ENCODE results near the gene DYRK1A. TPM values are rescaled to one million over a fixed set of nuclear protein-coding genes. Genes with fewer than 3 reads are reported as not detected.

DYRK1A gene
- total and polyA plus RNA-seq, 4 donors, result 42.4 to 95.9 (median 59.1) TPM

DNA sequence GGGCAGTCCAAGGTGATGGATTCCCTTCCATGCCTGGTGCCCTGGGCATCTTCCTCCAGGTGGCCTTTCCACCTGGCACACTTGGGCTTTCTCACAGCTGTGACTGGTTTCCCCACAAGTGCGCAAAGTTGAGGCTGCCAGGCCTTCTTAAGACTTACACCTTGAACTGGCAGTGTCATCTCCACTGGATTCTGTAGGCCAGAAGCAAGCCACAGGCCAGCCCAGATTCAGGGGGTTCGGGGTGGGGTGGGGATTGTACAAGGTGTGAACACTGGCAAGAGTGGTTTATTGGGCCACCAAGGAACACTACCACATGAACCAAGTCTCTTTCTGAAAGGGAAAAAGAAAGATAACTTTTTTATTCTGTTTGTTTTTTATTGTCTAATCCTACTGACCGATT lies 27.2 kb downstream of the DYRK1A start:
- Histone ChIP-seq H3K27me3 (ENCODE audit: control insufficient read depth, insufficient read depth, low read length) (no peaks in the 10 kb centered on the region), H3K9me3 (ENCODE audit: control insufficient read depth, insufficient read depth, low read length) (no peaks in the 10 kb centered on the region), H3K36me3 (ENCODE audit: control insufficient read depth, insufficient read depth, low read length) (no peaks in the 10 kb centered on the region), H3K4me3 (ENCODE audit: low read depth, low read length) (no peak overlapping the region), H3K27ac (ENCODE audit: low read depth, low read length) (no peak overlapping the region), H3K4me1 (ENCODE audit: control insufficient read depth, insufficient read depth, low read length) (no peaks in the 10 kb centered on the region)
- no peak for DNase-seq (ENCODE audit: low read depth in 4 of 6, low spot score in 6 of 6)
- WGBS (ENCODE audit: insufficient coverage), result 100% methylated on average over 1 of the region's 3 CpGs

DNA sequence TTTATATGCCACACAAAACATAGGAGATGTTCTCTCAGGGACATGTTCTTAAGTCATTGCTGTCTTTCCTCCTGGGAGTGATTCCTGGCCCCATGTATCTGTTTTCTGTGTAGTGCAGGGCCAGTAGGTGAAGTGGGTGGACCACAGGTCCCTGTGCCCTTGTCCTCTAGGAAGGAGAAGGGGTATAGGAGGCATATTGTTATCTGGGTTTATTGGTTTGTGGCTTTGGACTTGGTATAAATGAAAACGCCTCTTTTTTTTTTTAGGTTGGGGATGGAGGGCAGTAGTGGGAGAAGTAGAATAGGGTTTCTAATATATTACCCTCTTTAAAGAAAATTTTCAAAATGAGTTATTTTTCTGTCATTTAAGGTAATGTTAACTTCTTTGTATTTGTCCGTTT lies 29.4 kb downstream of the DYRK1A start:
- no peaks in the 10 kb centered on the region for H3K9me3 ChIP-seq (ENCODE audit: control insufficient read depth, insufficient read depth, low read length)
- WGBS (ENCODE audit: insufficient coverage), result no CpG with 5 or more reads among the region's 2 CpGs
- H3K27ac ChIP-seq (ENCODE audit: low read depth, low read length), result no peak overlapping the region
- no peaks in the 10 kb centered on the region for H3K27me3 ChIP-seq (ENCODE audit: control insufficient read depth, insufficient read depth, low read length)
- H3K4me3 ChIP-seq (ENCODE audit: low read depth, low read length), result no peak overlapping the region
- DNase-seq (ENCODE audit: low read depth in 4 of 6, low spot score in 6 of 6), result no peak
- H3K36me3 ChIP-seq (ENCODE audit: control insufficient read depth, insufficient read depth, low read length), result no peaks in the 10 kb centered on the region
- no peaks in the 10 kb centered on the region for H3K4me1 ChIP-seq (ENCODE audit: control insufficient read depth, insufficient read depth, low read length)

DNA sequence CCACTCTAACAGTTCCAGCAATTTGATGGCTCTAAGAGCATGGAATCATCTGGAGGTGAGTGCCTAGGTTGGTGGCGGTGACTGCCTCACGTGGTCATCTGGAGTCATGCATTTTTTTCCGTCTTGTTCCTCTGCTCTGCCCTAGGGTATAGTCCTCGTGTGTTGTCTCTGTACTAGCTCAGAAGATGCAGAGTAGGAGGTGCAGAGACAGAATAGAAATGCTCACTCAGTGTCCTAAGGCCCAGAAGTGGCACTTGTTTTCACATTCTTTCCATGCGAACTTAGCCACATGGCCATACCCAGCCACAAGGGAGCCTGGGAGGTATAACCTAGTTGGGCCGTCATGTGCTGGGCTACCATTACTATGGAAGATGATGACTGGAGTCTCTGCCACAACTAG lies 30.3 kb downstream of the DYRK1A start:
- Histone ChIP-seq H3K27ac (ENCODE audit: low read depth, low read length) (no peak overlapping the region), H3K4me1 (ENCODE audit: control insufficient read depth, insufficient read depth, low read length) (no peaks in the 10 kb centered on the region), H3K9me3 (ENCODE audit: control insufficient read depth, insufficient read depth, low read length) (no peaks in the 10 kb centered on the region), H3K27me3 (ENCODE audit: control insufficient read depth, insufficient read depth, low read length) (no peaks in the 10 kb centered on the region), H3K36me3 (ENCODE audit: control insufficient read depth, insufficient read depth, low read length) (no peaks in the 10 kb centered on the region), H3K4me3 (ENCODE audit: low read depth, low read length) (no peak overlapping the region)
- WGBS (ENCODE audit: insufficient coverage), result 83% methylated on average over 4 of the region's 6 CpGs
- no peak for DNase-seq (ENCODE audit: low read depth in 4 of 6, low spot score in 6 of 6)

DNA sequence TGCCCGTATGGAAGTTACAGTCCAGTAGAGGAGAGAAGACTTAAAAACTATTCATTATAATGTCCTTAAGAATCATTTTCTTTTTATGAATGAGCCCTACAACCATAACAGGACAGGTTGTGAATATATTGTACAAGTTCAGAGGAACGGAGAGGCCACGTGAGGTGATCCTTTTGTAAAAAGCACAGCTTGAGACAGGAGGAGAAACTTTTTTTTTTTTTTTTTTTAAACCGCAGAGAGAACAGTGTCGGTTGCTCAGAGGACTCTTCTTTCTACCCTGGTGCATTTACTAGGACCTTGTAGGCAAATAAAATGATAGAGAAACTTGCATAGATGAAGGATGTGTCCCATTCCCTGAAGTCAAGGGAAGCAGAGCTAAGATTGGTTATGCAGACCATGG lies 32.1 kb downstream of the DYRK1A start:
- no peaks in the 10 kb centered on the region for H3K27me3 ChIP-seq (ENCODE audit: control insufficient read depth, insufficient read depth, low read length)
- WGBS (ENCODE audit: insufficient coverage), result no CpG with 5 or more reads among the region's 5 CpGs
- peaks cover 2% of the 10 kb centered on the region for H3K9me3 ChIP-seq (ENCODE audit: control insufficient read depth, insufficient read depth, low read length)
- H3K4me1 ChIP-seq (ENCODE audit: control insufficient read depth, insufficient read depth, low read length), result no peaks in the 10 kb centered on the region
- DNase-seq (ENCODE audit: low read depth in 4 of 6, low spot score in 6 of 6), result no peak
- no peak overlapping the region for H3K4me3 ChIP-seq (ENCODE audit: low read depth, low read length)
- no peaks in the 10 kb centered on the region for H3K36me3 ChIP-seq (ENCODE audit: control insufficient read depth, insufficient read depth, low read length)
- H3K27ac ChIP-seq (ENCODE audit: low read depth, low read length), result no peak overlapping the region

DNA sequence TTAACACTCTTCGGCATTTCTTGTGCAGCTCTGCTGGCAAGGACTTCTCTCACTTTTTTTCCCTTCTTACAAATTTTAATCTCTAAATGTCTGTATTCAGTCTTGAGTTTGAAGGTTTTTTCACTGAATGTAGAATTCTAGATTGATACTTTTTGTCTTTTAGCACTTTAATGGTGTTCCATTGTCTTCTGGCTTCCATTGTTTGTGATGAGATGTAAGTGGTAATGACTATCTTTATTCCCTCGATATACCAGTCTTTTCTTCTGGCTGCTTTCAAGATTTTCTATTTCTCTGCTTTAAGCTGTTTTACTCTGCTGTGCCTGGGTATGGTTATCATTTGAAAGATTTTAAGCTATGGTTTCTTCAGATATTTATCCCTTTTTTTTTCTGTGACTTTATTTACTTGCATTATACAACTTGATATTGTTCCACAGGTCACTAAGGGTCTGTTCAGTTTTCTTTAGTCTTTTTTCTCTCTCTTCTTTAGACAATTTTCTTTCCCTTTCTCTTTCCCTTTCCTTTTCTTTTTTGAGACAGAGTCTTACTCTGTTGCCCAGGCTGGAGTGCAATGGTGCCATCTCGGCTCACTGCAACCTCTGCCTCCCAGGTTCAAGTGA lies 35.8 kb downstream of the DYRK1A start:
- WGBS (ENCODE audit: insufficient coverage), result 100% methylated on average over 1 of the region's 3 CpGs
- Histone ChIP-seq H3K4me1 (ENCODE audit: control insufficient read depth, insufficient read depth, low read length) (no peaks in the 10 kb centered on the region), H3K36me3 (ENCODE audit: control insufficient read depth, insufficient read depth, low read length) (no peaks in the 10 kb centered on the region), H3K27ac (ENCODE audit: low read depth, low read length) (no peak overlapping the region), H3K4me3 (ENCODE audit: low read depth, low read length) (no peak overlapping the region), H3K9me3 (ENCODE audit: control insufficient read depth, insufficient read depth, low read length) (peaks cover 2% of the 10 kb centered on the region), H3K27me3 (ENCODE audit: control insufficient read depth, insufficient read depth, low read length) (no peaks in the 10 kb centered on the region)
- no peak for DNase-seq (ENCODE audit: low read depth in 4 of 6, low spot score in 6 of 6)

DNA sequence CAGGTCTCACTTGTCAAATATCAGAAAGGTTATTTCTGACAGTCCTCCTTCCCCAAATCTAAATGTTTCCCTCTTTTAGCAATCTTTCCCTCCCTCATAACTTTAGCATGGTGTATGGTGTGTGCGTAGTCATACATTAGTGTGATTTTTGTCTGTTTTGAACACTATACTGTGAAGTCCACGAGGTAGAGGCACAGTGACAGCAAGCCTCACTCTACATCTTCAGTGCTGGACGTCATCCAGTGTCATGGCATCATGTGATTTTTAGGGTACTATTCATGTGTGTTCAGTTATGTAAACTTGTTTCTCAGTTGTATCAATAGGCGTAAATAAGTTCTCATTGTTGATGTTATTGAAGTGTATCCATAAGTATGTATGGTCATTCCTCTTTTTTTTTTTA lies 39.1 kb downstream of the DYRK1A start:
- DNase-seq (ENCODE audit: low read depth in 4 of 6, low spot score in 6 of 6), result no peak
- H3K4me1 ChIP-seq (ENCODE audit: control insufficient read depth, insufficient read depth, low read length), result no peaks in the 10 kb centered on the region
- WGBS (ENCODE audit: insufficient coverage), result no CpG with 5 or more reads among the region's 4 CpGs
- H3K4me3 ChIP-seq (ENCODE audit: low read depth, low read length), result no peak overlapping the region
- H3K36me3 ChIP-seq (ENCODE audit: control insufficient read depth, insufficient read depth, low read length), result no peaks in the 10 kb centered on the region
- no peaks in the 10 kb centered on the region for H3K27me3 ChIP-seq (ENCODE audit: control insufficient read depth, insufficient read depth, low read length)
- peaks cover 2% of the 10 kb centered on the region for H3K9me3 ChIP-seq (ENCODE audit: control insufficient read depth, insufficient read depth, low read length)
- no peak overlapping the region for H3K27ac ChIP-seq (ENCODE audit: low read depth, low read length)

DNA sequence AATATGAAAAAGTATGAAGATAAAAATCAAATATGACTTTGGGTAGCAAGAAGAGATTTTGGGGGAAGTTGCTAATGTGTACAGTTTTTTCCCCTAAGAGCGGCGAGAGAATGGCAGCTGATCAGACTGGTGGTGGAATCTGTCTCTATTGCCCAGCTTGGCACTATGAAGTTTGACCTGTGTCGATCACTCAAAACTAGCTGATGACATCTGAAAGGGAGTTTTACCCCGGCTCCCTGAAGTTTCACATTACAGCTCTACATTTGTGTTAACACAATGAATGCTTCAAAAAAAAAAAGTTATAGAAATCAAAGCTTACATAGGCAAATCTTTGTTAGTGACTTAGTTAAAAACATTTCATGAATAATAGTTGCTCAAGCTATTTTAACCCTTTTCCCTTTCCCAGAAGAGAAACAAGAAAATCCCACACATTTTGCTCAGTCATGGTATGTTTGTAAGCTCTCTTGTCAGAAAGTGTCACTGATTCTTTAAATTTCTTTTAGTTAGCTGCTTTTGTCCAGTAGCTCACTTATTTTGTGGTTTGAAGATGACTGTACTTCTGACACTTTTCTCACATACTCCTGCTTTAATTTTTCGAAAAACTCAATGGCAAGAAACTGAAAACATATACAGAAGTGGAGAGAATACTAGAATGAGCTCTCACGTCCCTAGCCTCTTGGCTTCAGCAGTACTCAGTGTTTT lies 41.3 kb downstream of the DYRK1A start:
- DNase-seq (ENCODE audit: low read depth in 4 of 6, low spot score in 6 of 6), result no peak
- H3K27me3 ChIP-seq (ENCODE audit: control insufficient read depth, insufficient read depth, low read length), result no peaks in the 10 kb centered on the region
- no peaks in the 10 kb centered on the region for H3K36me3 ChIP-seq (ENCODE audit: control insufficient read depth, insufficient read depth, low read length)
- 92% methylated on average over 2 of the region's 6 CpGs for WGBS (ENCODE audit: insufficient coverage)
- H3K4me3 ChIP-seq (ENCODE audit: low read depth, low read length), result no peak overlapping the region
- H3K27ac ChIP-seq (ENCODE audit: low read depth, low read length), result no peak overlapping the region
- H3K9me3 ChIP-seq (ENCODE audit: control insufficient read depth, insufficient read depth, low read length), result no peaks in the 10 kb centered on the region
- no peaks in the 10 kb centered on the region for H3K4me1 ChIP-seq (ENCODE audit: control insufficient read depth, insufficient read depth, low read length)

DNA sequence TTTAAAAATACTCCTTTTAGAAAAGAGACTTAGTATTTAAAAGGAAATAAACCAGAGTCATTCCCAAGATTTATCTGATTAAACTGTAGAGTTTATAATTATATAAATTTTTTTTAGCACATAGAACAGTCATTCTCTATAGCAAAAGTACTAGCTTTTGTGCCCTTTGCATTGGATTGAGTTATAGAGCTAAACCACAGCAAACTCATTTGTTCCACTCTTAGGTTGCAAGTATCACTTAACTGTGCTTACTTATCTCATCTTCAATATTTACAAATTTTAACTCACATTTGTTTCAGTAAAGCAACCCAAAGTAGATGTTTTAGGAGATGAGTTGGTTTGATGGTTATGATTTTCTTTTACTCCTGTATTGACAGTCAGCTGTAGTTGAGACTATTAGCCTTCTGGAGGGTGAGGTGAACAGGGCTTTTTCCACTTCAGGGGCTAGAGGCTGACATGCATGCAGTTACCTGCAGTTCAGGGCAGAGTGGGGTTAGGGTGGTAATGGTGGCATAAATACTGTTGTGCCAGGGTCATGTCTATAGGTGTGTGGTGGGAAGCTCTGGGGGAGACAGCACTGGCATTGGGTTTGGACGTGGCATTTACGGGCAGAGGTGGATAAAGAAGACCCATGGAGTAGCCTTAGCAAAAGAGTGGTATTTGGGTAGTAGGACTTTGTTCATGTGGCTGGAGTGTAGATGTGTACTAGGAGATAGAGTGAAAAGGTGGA lies 42.1 kb downstream of the DYRK1A start:
- Histone ChIP-seq H3K36me3 (ENCODE audit: control insufficient read depth, insufficient read depth, low read length) (no peaks in the 10 kb centered on the region), H3K4me3 (ENCODE audit: low read depth, low read length) (no peak overlapping the region), H3K9me3 (ENCODE audit: control insufficient read depth, insufficient read depth, low read length) (no peaks in the 10 kb centered on the region), H3K27me3 (ENCODE audit: control insufficient read depth, insufficient read depth, low read length) (no peaks in the 10 kb centered on the region), H3K27ac (ENCODE audit: low read depth, low read length) (no peak overlapping the region), H3K4me1 (ENCODE audit: control insufficient read depth, insufficient read depth, low read length) (no peaks in the 10 kb centered on the region)
- DNase-seq (ENCODE audit: low read depth in 4 of 6, low spot score in 6 of 6), result no peak
- 95% methylated on average over 2 of the region's 2 CpGs for WGBS (ENCODE audit: insufficient coverage)

DNA sequence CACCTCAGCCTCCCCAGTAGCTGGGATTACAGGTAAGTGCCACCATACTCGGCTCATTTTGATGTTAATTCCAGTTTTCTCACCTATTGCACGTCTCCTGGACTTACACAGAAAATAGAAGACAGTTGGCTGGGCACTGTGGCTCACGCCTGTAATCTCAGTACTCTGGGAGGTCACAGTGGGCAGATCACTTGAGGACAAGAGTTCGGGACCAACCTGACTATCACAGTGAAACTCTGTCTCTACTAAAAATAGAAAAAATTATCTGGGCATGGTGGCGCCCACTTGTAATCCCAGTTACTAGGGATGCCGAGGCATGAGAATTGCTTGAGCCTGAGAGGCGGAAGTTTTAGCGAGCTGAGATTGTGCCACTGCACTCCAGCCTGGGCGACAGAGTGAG lies 44.1 kb downstream of the DYRK1A start:
- WGBS (ENCODE audit: insufficient coverage), result 98% methylated on average over 4 of the region's 9 CpGs
- Histone ChIP-seq H3K27ac (ENCODE audit: low read depth, low read length) (no peak overlapping the region), H3K36me3 (ENCODE audit: control insufficient read depth, insufficient read depth, low read length) (no peaks in the 10 kb centered on the region), H3K4me3 (ENCODE audit: low read depth, low read length) (no peak overlapping the region), H3K4me1 (ENCODE audit: control insufficient read depth, insufficient read depth, low read length) (no peaks in the 10 kb centered on the region), H3K27me3 (ENCODE audit: control insufficient read depth, insufficient read depth, low read length) (no peaks in the 10 kb centered on the region), H3K9me3 (ENCODE audit: control insufficient read depth, insufficient read depth, low read length) (no peaks in the 10 kb centered on the region)
- DNase-seq (ENCODE audit: low read depth in 4 of 6, low spot score in 6 of 6), result no peak
